Heart left ventricle (tissue), 13 donors: Measurements from ENCODE around the gene IPCEF1.

ENCODE experiments used
- POLR2A ChIP-seq, 2 donors: fragments of 450-650 bp; IDR thresholded peaks; one replicate each; pipeline ENCODE4 v1.6.1; 2017; ENCODE audit warnings: antibody characterized with exemption in 2 of 2, mild to moderate bottlenecking in 2 of 2, moderate library complexity in 2 of 2
- TF ChIP-seq, protein P1 (sequence below), 12 donors: fragments of 200-600 bp; sonication (generic) in 4 of 12; IDR thresholded peaks; one replicate each; pipeline versions ENCODE4 v1.5.0 to v1.8.0; 2018 to 2022; ENCODE audit warnings: antibody characterized with exemption in 12 of 12, mild to moderate bottlenecking in 5 of 12
- donor health status: ischemic (EF 13 %, LVEDD 7.1; RV severe dilation, severe dysfunction).
- donor health status: DM: no; HTN: yes; CAD: no.
- donor health status: DM: no; HTN: no; CAD: no.
- donor health status: ischemic (EF 25% LVEDD 6.9; RV normal size, moderate dysfunction).
- donor health status: ischemic (EF 25% LVEDD 5.7; RV mildly dilated, moderate dysfunction).
- donor health status: ischemic (EF 35%, LVEDD 5.7; RV mildly dilated, moderate dysfunction).
- donor health status: nonischemic (EF 11% LVEDD 7.7; RV severe dilation, severe dysfunction).
- donor health status: DM: yes; HTN: yes; CAD: no.
- donor health status: PGD.
- donor health status: ischemic (EF 29% LVEDD 5.4; RV normal size, mild dysfunction).
- donor health status: nonischemic (EF 23%, LVEDD 6.1; RV moderate dilation, normal function).

DNA sequence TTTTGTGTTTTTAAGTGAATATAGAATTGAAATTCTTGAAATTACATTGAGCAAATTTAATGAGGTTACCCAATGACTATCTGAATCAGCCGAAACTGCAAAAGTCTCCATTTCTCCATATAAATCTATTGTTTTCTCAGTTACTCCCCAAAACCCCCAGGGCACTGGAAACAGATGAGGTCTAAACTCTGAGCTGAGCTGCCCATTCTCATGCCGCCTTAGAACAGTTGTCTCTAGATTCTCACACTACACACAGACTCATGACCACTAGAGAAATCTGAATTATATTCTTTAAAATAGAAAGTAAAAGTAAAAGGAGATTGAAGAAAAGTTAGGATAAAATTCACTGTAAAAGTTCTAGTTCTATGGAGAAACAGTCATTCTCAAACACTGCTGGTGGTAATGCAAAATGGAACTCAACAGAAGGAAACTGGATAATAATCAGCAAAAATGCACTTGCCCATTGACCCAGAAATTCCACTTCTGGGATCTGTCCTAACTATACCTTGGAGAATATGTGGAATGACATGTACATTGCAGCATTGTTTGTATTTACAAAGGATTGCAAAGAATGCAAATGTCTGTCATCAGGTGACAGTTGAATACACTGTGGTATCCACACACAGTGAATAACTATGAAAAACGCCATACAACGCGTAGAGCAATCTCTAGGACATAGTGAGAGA lies 125.5 kb downstream of the IPCEF1 start:
- TF ChIP-seq, protein P1, sequence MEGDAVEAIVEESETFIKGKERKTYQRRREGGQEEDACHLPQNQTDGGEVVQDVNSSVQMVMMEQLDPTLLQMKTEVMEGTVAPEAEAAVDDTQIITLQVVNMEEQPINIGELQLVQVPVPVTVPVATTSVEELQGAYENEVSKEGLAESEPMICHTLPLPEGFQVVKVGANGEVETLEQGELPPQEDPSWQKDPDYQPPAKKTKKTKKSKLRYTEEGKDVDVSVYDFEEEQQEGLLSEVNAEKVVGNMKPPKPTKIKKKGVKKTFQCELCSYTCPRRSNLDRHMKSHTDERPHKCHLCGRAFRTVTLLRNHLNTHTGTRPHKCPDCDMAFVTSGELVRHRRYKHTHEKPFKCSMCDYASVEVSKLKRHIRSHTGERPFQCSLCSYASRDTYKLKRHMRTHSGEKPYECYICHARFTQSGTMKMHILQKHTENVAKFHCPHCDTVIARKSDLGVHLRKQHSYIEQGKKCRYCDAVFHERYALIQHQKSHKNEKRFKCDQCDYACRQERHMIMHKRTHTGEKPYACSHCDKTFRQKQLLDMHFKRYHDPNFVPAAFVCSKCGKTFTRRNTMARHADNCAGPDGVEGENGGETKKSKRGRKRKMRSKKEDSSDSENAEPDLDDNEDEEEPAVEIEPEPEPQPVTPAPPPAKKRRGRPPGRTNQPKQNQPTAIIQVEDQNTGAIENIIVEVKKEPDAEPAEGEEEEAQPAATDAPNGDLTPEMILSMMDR (IDR thresholded peaks at IDR 0.05) = no peak
- TF ChIP-seq POLR2A (IDR thresholded peaks at IDR 0.05) = no peak
